ENCODE data around the gene CHSY3.

Gene CHSY3

GRCh38 chr5:130011986-130012385 lies 107.7 kb downstream of the CHSY3 start:
- Histone ChIP-seq H3K27me3 (replicated peaks; ENCODE audit: control insufficient read depth, insufficient read depth, low read length, poor library complexity, severe bottlenecking) (no peaks in the 10 kb centered on the region), H3K9me3 (ENCODE audit: control insufficient read depth, low read length) (no peaks in the 10 kb centered on the region), H3K27ac (ENCODE audit: insufficient read depth, low read length, poor library complexity, severe bottlenecking) (no peak overlapping the region), H3K36me3 (ENCODE audit: control insufficient read depth, insufficient read depth, low read length) (no peaks in the 10 kb centered on the region), H3K4me1 (ENCODE audit: control insufficient read depth, insufficient read depth, low read length, poor library complexity, severe bottlenecking) (no peaks in the 10 kb centered on the region), H3K4me3 (ENCODE audit: insufficient read depth, low read depth, low read length, poor library complexity, severe bottlenecking) (no peak overlapping the region)
- DNase-seq = no peak

- Histone ChIP-seq H3K27ac (ENCODE audit: insufficient read depth, low read length, poor library complexity, severe bottlenecking) (no peak overlapping the region), H3K36me3 (ENCODE audit: control insufficient read depth, insufficient read depth, low read length) (no peaks in the 10 kb centered on the region), H3K9me3 (ENCODE audit: control insufficient read depth, low read length) (no peaks in the 10 kb centered on the region), H3K27me3 (replicated peaks; ENCODE audit: control insufficient read depth, insufficient read depth, low read length, poor library complexity, severe bottlenecking) (no peaks in the 10 kb centered on the region), H3K4me1 (ENCODE audit: control insufficient read depth, insufficient read depth, low read length, poor library complexity, severe bottlenecking) (no peaks in the 10 kb centered on the region), H3K4me3 (ENCODE audit: insufficient read depth, low read depth, low read length, poor library complexity, severe bottlenecking) (no peak overlapping the region)
- DNase-seq = no peak
These were observed 112.9 kb downstream of the CHSY3 start for GRCh38 chr5:130017173-130017572.

- Histone ChIP-seq H3K4me1 (ENCODE audit: control insufficient read depth, insufficient read depth, low read length, poor library complexity, severe bottlenecking) (no peaks in the 10 kb centered on the region), H3K4me3 (ENCODE audit: insufficient read depth, low read depth, low read length, poor library complexity, severe bottlenecking) (no peak overlapping the region), H3K36me3 (ENCODE audit: control insufficient read depth, insufficient read depth, low read length) (no peaks in the 10 kb centered on the region), H3K9me3 (ENCODE audit: control insufficient read depth, low read length) (no peaks in the 10 kb centered on the region), H3K27me3 (replicated peaks; ENCODE audit: control insufficient read depth, insufficient read depth, low read length, poor library complexity, severe bottlenecking) (no peaks in the 10 kb centered on the region), H3K27ac (ENCODE audit: insufficient read depth, low read length, poor library complexity, severe bottlenecking) (no peak overlapping the region)
- no peak for DNase-seq
These were observed 114.4 kb downstream of the CHSY3 start for GRCh38 chr5:130018641-130019040.

GRCh38 chr5:130021000-130021399 lies 116.7 kb downstream of the CHSY3 start:
- no peak for DNase-seq
- no peaks in the 10 kb centered on the region for H3K27me3 ChIP-seq (replicated peaks; ENCODE audit: control insufficient read depth, insufficient read depth, low read length, poor library complexity, severe bottlenecking)
- H3K4me1 ChIP-seq (ENCODE audit: control insufficient read depth, insufficient read depth, low read length, poor library complexity, severe bottlenecking) = no peaks in the 10 kb centered on the region
- H3K36me3 ChIP-seq (ENCODE audit: control insufficient read depth, insufficient read depth, low read length) = no peaks in the 10 kb centered on the region
- no peaks in the 10 kb centered on the region for H3K9me3 ChIP-seq (ENCODE audit: control insufficient read depth, low read length)
- H3K27ac ChIP-seq (ENCODE audit: insufficient read depth, low read length, poor library complexity, severe bottlenecking) = no peak overlapping the region
- H3K4me3 ChIP-seq (ENCODE audit: insufficient read depth, low read depth, low read length, poor library complexity, severe bottlenecking) = no peak overlapping the region

- Histone ChIP-seq H3K9me3 (ENCODE audit: control insufficient read depth, low read length) (no peaks in the 10 kb centered on the region), H3K27me3 (replicated peaks; ENCODE audit: control insufficient read depth, insufficient read depth, low read length, poor library complexity, severe bottlenecking) (no peaks in the 10 kb centered on the region), H3K36me3 (ENCODE audit: control insufficient read depth, insufficient read depth, low read length) (no peaks in the 10 kb centered on the region), H3K4me3 (ENCODE audit: insufficient read depth, low read depth, low read length, poor library complexity, severe bottlenecking) (no peak overlapping the region), H3K4me1 (ENCODE audit: control insufficient read depth, insufficient read depth, low read length, poor library complexity, severe bottlenecking) (no peaks in the 10 kb centered on the region), H3K27ac (ENCODE audit: insufficient read depth, low read length, poor library complexity, severe bottlenecking) (no peak overlapping the region)
- no peak for DNase-seq
These were observed 117.6 kb downstream of the CHSY3 start for GRCh38 chr5:130021876-130022275.

GRCh38 chr5:130023604-130024003 lies 119.3 kb downstream of the CHSY3 start:
- no peaks in the 10 kb centered on the region for H3K27me3 ChIP-seq (replicated peaks; ENCODE audit: control insufficient read depth, insufficient read depth, low read length, poor library complexity, severe bottlenecking)
- no peak overlapping the region for H3K27ac ChIP-seq (ENCODE audit: insufficient read depth, low read length, poor library complexity, severe bottlenecking)
- no peak for DNase-seq
- H3K4me1 ChIP-seq (ENCODE audit: control insufficient read depth, insufficient read depth, low read length, poor library complexity, severe bottlenecking) = no peaks in the 10 kb centered on the region
- no peaks in the 10 kb centered on the region for H3K9me3 ChIP-seq (ENCODE audit: control insufficient read depth, low read length)
- no peaks in the 10 kb centered on the region for H3K36me3 ChIP-seq (ENCODE audit: control insufficient read depth, insufficient read depth, low read length)
- no peak overlapping the region for H3K4me3 ChIP-seq (ENCODE audit: insufficient read depth, low read depth, low read length, poor library complexity, severe bottlenecking)

- no peaks in the 10 kb centered on the region for H3K4me1 ChIP-seq (ENCODE audit: control insufficient read depth, insufficient read depth, low read length, poor library complexity, severe bottlenecking)
- H3K4me3 ChIP-seq (ENCODE audit: insufficient read depth, low read depth, low read length, poor library complexity, severe bottlenecking) = no peak overlapping the region
- no peaks in the 10 kb centered on the region for H3K27me3 ChIP-seq (replicated peaks; ENCODE audit: control insufficient read depth, insufficient read depth, low read length, poor library complexity, severe bottlenecking)
- no peak for DNase-seq
- H3K27ac ChIP-seq (ENCODE audit: insufficient read depth, low read length, poor library complexity, severe bottlenecking) = no peak overlapping the region
- H3K36me3 ChIP-seq (ENCODE audit: control insufficient read depth, insufficient read depth, low read length) = no peaks in the 10 kb centered on the region
- no peaks in the 10 kb centered on the region for H3K9me3 ChIP-seq (ENCODE audit: control insufficient read depth, low read length)
These were observed 119.7 kb downstream of the CHSY3 start for GRCh38 chr5:130024006-130024405.

GRCh38 chr5:130025511-130025910 lies 121.2 kb downstream of the CHSY3 start:
- H3K27me3 ChIP-seq (replicated peaks; ENCODE audit: control insufficient read depth, insufficient read depth, low read length, poor library complexity, severe bottlenecking) = no peaks in the 10 kb centered on the region
- H3K4me3 ChIP-seq (ENCODE audit: insufficient read depth, low read depth, low read length, poor library complexity, severe bottlenecking) = no peak overlapping the region
- no peaks in the 10 kb centered on the region for H3K9me3 ChIP-seq (ENCODE audit: control insufficient read depth, low read length)
- no peak overlapping the region for H3K27ac ChIP-seq (ENCODE audit: insufficient read depth, low read length, poor library complexity, severe bottlenecking)
- no peaks in the 10 kb centered on the region for H3K4me1 ChIP-seq (ENCODE audit: control insufficient read depth, insufficient read depth, low read length, poor library complexity, severe bottlenecking)
- no peak for DNase-seq
- H3K36me3 ChIP-seq (ENCODE audit: control insufficient read depth, insufficient read depth, low read length) = no peaks in the 10 kb centered on the region

GRCh38 chr5:130032807-130033206 lies 128.5 kb downstream of the CHSY3 start:
- no peak for DNase-seq
- H3K9me3 ChIP-seq (ENCODE audit: control insufficient read depth, low read length) = no peaks in the 10 kb centered on the region
- H3K27me3 ChIP-seq (replicated peaks; ENCODE audit: control insufficient read depth, insufficient read depth, low read length, poor library complexity, severe bottlenecking) = no peaks in the 10 kb centered on the region
- H3K4me3 ChIP-seq (ENCODE audit: insufficient read depth, low read depth, low read length, poor library complexity, severe bottlenecking) = no peak overlapping the region
- H3K27ac ChIP-seq (ENCODE audit: insufficient read depth, low read length, poor library complexity, severe bottlenecking) = no peak overlapping the region
- no peaks in the 10 kb centered on the region for H3K4me1 ChIP-seq (ENCODE audit: control insufficient read depth, insufficient read depth, low read length, poor library complexity, severe bottlenecking)
- H3K36me3 ChIP-seq (ENCODE audit: control insufficient read depth, insufficient read depth, low read length) = no peaks in the 10 kb centered on the region

- Histone ChIP-seq H3K9me3 (ENCODE audit: control insufficient read depth, low read length) (no peaks in the 10 kb centered on the region), H3K27ac (ENCODE audit: insufficient read depth, low read length, poor library complexity, severe bottlenecking) (no peak overlapping the region), H3K4me3 (ENCODE audit: insufficient read depth, low read depth, low read length, poor library complexity, severe bottlenecking) (no peak overlapping the region), H3K4me1 (ENCODE audit: control insufficient read depth, insufficient read depth, low read length, poor library complexity, severe bottlenecking) (no peaks in the 10 kb centered on the region), H3K36me3 (ENCODE audit: control insufficient read depth, insufficient read depth, low read length) (no peaks in the 10 kb centered on the region), H3K27me3 (replicated peaks; ENCODE audit: control insufficient read depth, insufficient read depth, low read length, poor library complexity, severe bottlenecking) (no peaks in the 10 kb centered on the region)
- no peak for DNase-seq
These were observed 130.4 kb downstream of the CHSY3 start for GRCh38 chr5:130034566-130035210.
